ENCODE measurements around the gene FAM107B. TPM values are rescaled to one million over a fixed set of nuclear protein-coding genes. Genes with fewer than 3 reads are reported as not detected.

The FAM107B gene
- total and polyA plus RNA-seq, 2 of the 8 experiments (the other 6 are each of a cell fraction or from before 2014, with no cell fraction given) = 7.5 to 28.1 TPM

GRCh38 chr10:14737808-14738545, 36.7 kb downstream of the FAM107B start:
- Histone ChIP-seq H3K9me3 (ENCODE audit: insufficient read depth in 2 of 2, low read depth in 1 of 2, low read length in 1 of 2) (no peaks in the 10 kb centered on the region; a peak in 1 of 4 replicates), H3K27me3 (replicated peaks in 1 of 4; ENCODE audit: control insufficient read depth in 3 of 4, extremely low read depth in 1 of 4, insufficient read depth in 3 of 4, low read length in 3 of 4) (no peaks in the 10 kb centered on the region), H4K8ac (ENCODE audit: extremely low read depth, insufficient read depth, low read length) (no peak overlapping the region), H3K56ac (replicated peaks; ENCODE audit: insufficient read length, low read depth, low read length) (no peak overlapping the region), H3K4me3 (ENCODE audit: extremely low read depth in 1 of 4, insufficient read depth in 2 of 4, low read depth in 3 of 4, low read length in 4 of 4) (no peak overlapping the region), H3K4me1 (replicated peaks in 1 of 4; ENCODE audit: control insufficient read depth in 3 of 4, insufficient read depth in 4 of 4, low read length in 3 of 4) (no peaks in the 10 kb centered on the region), H4K91ac (replicated peaks; ENCODE audit: insufficient read length, low read length) (no peak overlapping the region), H3K36me3 (ENCODE audit: control insufficient read depth in 2 of 4, insufficient read depth in 4 of 4, low read length in 3 of 4) (no peaks in the 10 kb centered on the region), H3K9ac (replicated peaks in 1 of 4; ENCODE audit: extremely low read depth in 1 of 4, low read depth in 3 of 4, low read length in 3 of 4) (no peak overlapping the region), H3K18ac (ENCODE audit: extremely low read depth, low read length) (no peak overlapping the region), H2AK5ac (ENCODE audit: low read depth, low read length) (no peak overlapping the region), H3K79me2 (ENCODE audit: control insufficient read depth in 1 of 2, insufficient read depth in 2 of 2, low read length in 2 of 2) (no peaks in the 10 kb centered on the region), H4K5ac (ENCODE audit: insufficient read length, low read depth, low read length) (no peak overlapping the region), H2AFZ (ENCODE audit: low read length) (no peak overlapping the region), H2BK15ac (ENCODE audit: low read length) (no peak overlapping the region), H4K20me1 (replicated peaks in 1 of 2; ENCODE audit: control insufficient read depth in 1 of 2, insufficient read depth in 2 of 2, low read length in 2 of 2) (no peaks in the 10 kb centered on the region), H3K23me2 (ENCODE audit: low read depth, low read length) (no peaks in the 10 kb centered on the region), H3K27ac (ENCODE audit: low read depth, low read length) (no peak overlapping the region), H2BK12ac (ENCODE audit: low read depth, low read length) (no peak overlapping the region), H3K23ac (ENCODE audit: insufficient read length) (no peak overlapping the region), H2BK20ac (ENCODE audit: low read length) (no peak overlapping the region), H3K4ac (replicated peaks; ENCODE audit: insufficient read length, low read depth, low read length) (no peak overlapping the region), H2BK5ac (ENCODE audit: low read depth, low read length) (no peak overlapping the region), H3K14ac (ENCODE audit: insufficient read length) (no peak overlapping the region), H3K4me2 (ENCODE audit: insufficient read depth in 1 of 2, low read depth in 2 of 2, low read length in 2 of 2) (no peak overlapping the region), H3K79me1 (ENCODE audit: low read depth, low read length) (no peaks in the 10 kb centered on the region), H2BK120ac (replicated peaks; ENCODE audit: low read depth, low read length) (no peak overlapping the region)
- FAIRE-seq = no peak
- DNase-seq (ENCODE audit: low read depth in 1 of 2, low spot score in 2 of 2) = no peak
- TF ChIP-seq HDAC2 (IDR thresholded peaks at IDR 0.05; ENCODE audit: borderline replicate concordance in 1 of 2, low read depth in 2 of 2, low read length in 2 of 2) = no peak
- TF ChIP-seq KDM1A (IDR thresholded peaks at IDR 0.05; ENCODE audit: borderline replicate concordance, low read length) = no peak
- TF ChIP-seq RFX5 (IDR thresholded peaks at IDR 0.05; ENCODE audit: borderline replicate concordance, low read depth, low read length) = no peak
- TF ChIP-seq SRF (IDR thresholded peaks at IDR 0.05; ENCODE audit: low read depth, low read length) = no peak
- TF ChIP-seq CHD2 (IDR thresholded peaks at IDR 0.05; ENCODE audit: low read length) = no peak
- TF ChIP-seq SIN3A (conservative IDR thresholded peaks at IDR 0.05 in 1 of 2, IDR thresholded peaks at IDR 0.05 in 1 of 2; ENCODE audit: low read depth in 1 of 2, low read length in 2 of 2) = no peak
- TF ChIP-seq RXRA (IDR thresholded peaks at IDR 0.05; ENCODE audit: insufficient read depth, low read depth, low read length) = no peak
- TF ChIP-seq PHF8 (conservative IDR thresholded peaks at IDR 0.05; ENCODE audit: low read depth, low read length) = no peak
- TF ChIP-seq TAF1 (IDR thresholded peaks at IDR 0.05; ENCODE audit: low read depth, low read length) = no peak
- TF ChIP-seq YY1 (IDR thresholded peaks at IDR 0.05; ENCODE audit: low read depth, low read length) = no peak
- CTCF ChIA-PET (ENCODE audit: partially characterized antibody) = no interaction called here
- POLR2A ChIA-PET (ENCODE audit: partially characterized antibody) = no interaction called here
- WGBS, 2 experiments (ENCODE audit: extremely low coverage in 1 of 2, insufficient coverage in 1 of 2, insufficient read length in 1 of 2, insufficient replicate concordance in 2 of 2, low coverage in 1 of 2, low lambda C conversion rate in 2 of 2, missing lambda C conversion rate in 1 of 2) = 88% methylated on average over 11 of the region's 11 CpGs; no CpG with 5 or more reads in 1 of the 2 experiments

Measured in H1 (cell line).